B cell (primary cell): ENCODE results near the gene TCF7L1. TPM values are rescaled to one million over a fixed set of nuclear protein-coding genes. Genes with fewer than 3 reads are reported as not detected.

Experiments used
- ATAC-seq: fragments of 200-7000 bp; cut with Tn5 transposase; one replicate; pipeline ENCODE4 v1.10.0; 2021; ENCODE audit warnings: low read depth, mild to moderate bottlenecking, moderate number of reproducible peaks, moderate library complexity
- CTCF ChIA-PET: fragments of 350-600 bp; sonication (Branson Sonifier 250); formaldehyde crosslinking; loops from one replicate; lab custom pipeline; 2021; ENCODE audit warnings: antibody characterized with exemption, inconsistent platforms; lab: Charles Lee
- POLR2A ChIA-PET: fragments of 350-600 bp; sonication (Branson Sonifier 250); formaldehyde crosslinking; loops from one replicate; lab custom pipeline; 2021; ENCODE audit warnings: antibody characterized with exemption; lab: Charles Lee
- DNase-seq: peaks from one replicate; pipeline ENCODE4 v3.0.0; 2013
- H2AFZ ChIP-seq: 2 replicates; pipeline ENCODE4 v1.6.1; 2012; ENCODE audit warnings: mild to moderate bottlenecking, low read depth, low read length; ENCODE audit not compliant: insufficient read depth, poor library complexity, severe bottlenecking
- H3K27ac ChIP-seq, 2 donors: 1 replicate in 1 of 2; 2 replicates in 1 of 2; pipeline ENCODE4 v1.5.1; 2012 to 2013; ENCODE audit warnings: low read length in 2 of 2, mild to moderate bottlenecking in 2 of 2, moderate library complexity in 1 of 2
- H3K27me3 ChIP-seq, 4 experiments: fragments of 200-600 bp in 1 of 4; sonication (generic) in 1 of 4; replicated peaks in 1 of 4; 1 replicate in 2 of 4; 2 replicates in 2 of 4; pipeline versions ENCODE4 v1.6.1 to v1.7.0; 2013 to 2016; ENCODE audit warnings: low read length in 3 of 4, mild to moderate bottlenecking in 2 of 4, mixed read lengths in 1 of 4, moderate library complexity in 1 of 4; ENCODE audit not compliant: insufficient read depth in 4 of 4, control insufficient read depth in 3 of 4; ENCODE audit errors: control extremely low read depth in 1 of 4
- H3K36me3 ChIP-seq, 2 experiments: replicated peaks in 1 of 2; 1 replicate in 1 of 2; 2 replicates in 1 of 2; pipeline versions ENCODE4 v1.6.1 to v1.7.1; 2013; ENCODE audit warnings: low read length in 1 of 2; ENCODE audit not compliant: insufficient read depth in 2 of 2, control insufficient read depth in 1 of 2; ENCODE audit errors: control extremely low read depth in 1 of 2, extremely low read depth in 1 of 2
- H3K4me1 ChIP-seq, 2 donors: fragments of 200-600 bp in 1 of 2; sonication (generic) in 1 of 2; 1 replicate in 1 of 2; 2 replicates in 1 of 2; pipeline versions ENCODE4 v1.5.1 to v1.6.1; 2013 to 2017; ENCODE audit warnings: low read length in 2 of 2; ENCODE audit not compliant: control insufficient read depth in 2 of 2, insufficient read depth in 2 of 2
- H3K4me2 ChIP-seq: replicated peaks from 2 replicates; pipeline ENCODE3; 2012; ENCODE audit warnings: mild to moderate bottlenecking, low read depth, low read length; ENCODE audit not compliant: poor library complexity, severe bottlenecking
- H3K4me3 ChIP-seq, 5 experiments: fragments of 200-600 bp in 1 of 5; sonication (generic) in 1 of 5; 1 replicate in 3 of 5; 2 replicates in 2 of 5; pipeline versions ENCODE4 v1.5.1 to v1.7.0; 2011 to 2016; ENCODE audit warnings: low read length in 4 of 5, mild to moderate bottlenecking in 4 of 5, low read depth in 2 of 5, control low read depth in 1 of 5, moderate library complexity in 1 of 5; ENCODE audit not compliant: insufficient read depth in 1 of 5; ENCODE audit errors: control extremely low read depth in 1 of 5, extremely low read depth in 1 of 5
- H3K79me2 ChIP-seq: fragments of 200-600 bp; sonication (generic); one replicate; pipeline ENCODE4 v1.6.0; 2016; ENCODE audit warnings: low read length; ENCODE audit not compliant: control insufficient read depth, insufficient read depth
- H3K9ac ChIP-seq: fragments of 200-600 bp; sonication (generic); 2 replicates; pipeline ENCODE4 v1.6.1; 2017; ENCODE audit warnings: mild to moderate bottlenecking, low read length, moderate library complexity
- H3K9me3 ChIP-seq, 3 donors: one replicate each; pipeline versions ENCODE4 v1.6.1 to v1.7.1; 2013; ENCODE audit warnings: low read length in 2 of 3; ENCODE audit not compliant: control insufficient read depth in 2 of 3, insufficient read depth in 1 of 3; ENCODE audit errors: control extremely low read depth in 1 of 3
- H4K20me1 ChIP-seq: 2 replicates; pipeline ENCODE4 v1.6.0; 2012; ENCODE audit warnings: mild to moderate bottlenecking, low read length; ENCODE audit not compliant: insufficient read depth, control insufficient read depth, poor library complexity, severe bottlenecking
- H3K27ac Mint-ChIP-seq: one replicate; pipeline ENCODE4 v1.8.0; 2021; ENCODE audit warnings: mixed read lengths
- H3K27me3 Mint-ChIP-seq: one replicate; pipeline ENCODE4 v1.8.0; 2021; ENCODE audit warnings: mixed read lengths
- H3K4me1 Mint-ChIP-seq: one replicate; pipeline ENCODE4 v1.8.0; 2021; ENCODE audit warnings: mixed read lengths
- H3K4me3 Mint-ChIP-seq: one replicate; pipeline ENCODE4 v1.8.0; 2021; ENCODE audit warnings: mixed read lengths
- H3K9me3 Mint-ChIP-seq: one replicate; pipeline ENCODE4 v1.8.0; 2022; ENCODE audit warnings: mixed read lengths; ENCODE audit not compliant: insufficient read depth
- EZH2 ChIP-seq: IDR thresholded peaks from 2 replicates; pipeline ENCODE4 v1.6.1; 2012; ENCODE audit warnings: borderline replicate concordance, low read depth, mild to moderate bottlenecking, moderate library complexity, low read length; ENCODE audit not compliant: insufficient read depth, poor library complexity, severe bottlenecking
- WGBS: methylation state at CpG from one replicate; pipeline ENCODE4 v1.1.5; 2013; ENCODE audit warnings: missing lambda C conversion rate; ENCODE audit not compliant: insufficient coverage; 5-methylcytosine and 5-hydroxymethylcytosine counted together
- intact Hi-C: fragments of 100-400 bp; cut with micrococcal nuclease; formaldehyde crosslinking; loops from one replicate; pipeline ENCODE4 v1.10.0; 2022
- polyA plus RNA-seq: library from polyadenylated mRNA; depleted of rRNA; stranded (reverse); fragments of >200 nt; gene quantifications from 2 replicates; pipeline ENCODE4 v1.2.3, GENCODE V29; 2012
- total RNA-seq, 2 donors: library from RNA; stranded (reverse); fragments of 120-200 nt in 1 of 2; gene quantifications; 1 replicate in 1 of 2; 2 replicates in 1 of 2; pipeline versions ENCODE4 v1.2.3 to v1.2.4, GENCODE V29; 2013 to 2022
- TF ChIP-seq, protein P1 (sequence below): fragments of 200-600 bp; IDR thresholded peaks from one replicate; pipeline ENCODE4 v1.8.0; 2022; ENCODE audit warnings: antibody characterized with exemption, mild to moderate bottlenecking

Gene TCF7L1
- total and polyA plus RNA-seq, 2 donors (not counting 1 experiment from before 2014, with no cell fraction given): 0.67 to 0.81 TPM

GRCh38 chr2:85344356-85344954, 211.3 kb downstream of the TCF7L1 start:
- H3K4me3 ChIP-seq: no peak overlapping the region
- H3K4me3 Mint-ChIP-seq: no peak overlapping the region
- DNase-seq (no peak), ATAC-seq (no peak)
- no peaks in the 10 kb centered on the region for H3K9me3 Mint-ChIP-seq
- H2AFZ ChIP-seq: no peak overlapping the region
- no peaks in the 10 kb centered on the region for H3K9me3 ChIP-seq
- TF ChIP-seq, protein P1, sequence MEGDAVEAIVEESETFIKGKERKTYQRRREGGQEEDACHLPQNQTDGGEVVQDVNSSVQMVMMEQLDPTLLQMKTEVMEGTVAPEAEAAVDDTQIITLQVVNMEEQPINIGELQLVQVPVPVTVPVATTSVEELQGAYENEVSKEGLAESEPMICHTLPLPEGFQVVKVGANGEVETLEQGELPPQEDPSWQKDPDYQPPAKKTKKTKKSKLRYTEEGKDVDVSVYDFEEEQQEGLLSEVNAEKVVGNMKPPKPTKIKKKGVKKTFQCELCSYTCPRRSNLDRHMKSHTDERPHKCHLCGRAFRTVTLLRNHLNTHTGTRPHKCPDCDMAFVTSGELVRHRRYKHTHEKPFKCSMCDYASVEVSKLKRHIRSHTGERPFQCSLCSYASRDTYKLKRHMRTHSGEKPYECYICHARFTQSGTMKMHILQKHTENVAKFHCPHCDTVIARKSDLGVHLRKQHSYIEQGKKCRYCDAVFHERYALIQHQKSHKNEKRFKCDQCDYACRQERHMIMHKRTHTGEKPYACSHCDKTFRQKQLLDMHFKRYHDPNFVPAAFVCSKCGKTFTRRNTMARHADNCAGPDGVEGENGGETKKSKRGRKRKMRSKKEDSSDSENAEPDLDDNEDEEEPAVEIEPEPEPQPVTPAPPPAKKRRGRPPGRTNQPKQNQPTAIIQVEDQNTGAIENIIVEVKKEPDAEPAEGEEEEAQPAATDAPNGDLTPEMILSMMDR: no peak
- no peak for TF ChIP-seq EZH2
- WGBS: 87% methylated on average over 6 of the region's 14 CpGs
- H3K27ac ChIP-seq: no peak overlapping the region
- no peak overlapping the region for H3K9ac ChIP-seq
- H3K4me2 ChIP-seq: no peak overlapping the region
- intact Hi-C loops: no loop called here
- no peaks in the 10 kb centered on the region for H3K79me2 ChIP-seq
- no peaks in the 10 kb centered on the region for H3K27me3 ChIP-seq
- no peaks in the 10 kb centered on the region for H3K4me1 ChIP-seq
- POLR2A ChIA-PET: no interaction called here
- H4K20me1 ChIP-seq: no peaks in the 10 kb centered on the region
- H3K36me3 ChIP-seq: peaks cover 0 to 24% of the 10 kb centered on the region in 2 experiments
- CTCF ChIA-PET: no interaction called here
- no peaks in the 10 kb centered on the region for H3K4me1 Mint-ChIP-seq
- H3K27me3 Mint-ChIP-seq: no peaks in the 10 kb centered on the region
- H3K27ac Mint-ChIP-seq: no peak overlapping the region

- Histone ChIP-seq H3K9me3 (no peaks in the 10 kb centered on the region), H3K27ac (no peak overlapping the region), H3K36me3 (peaks cover 0 to 38% of the 10 kb centered on the region in 2 experiments), H3K27me3 (no peaks in the 10 kb centered on the region), H3K9ac (no peak overlapping the region), H2AFZ (no peak overlapping the region), H4K20me1 (no peaks in the 10 kb centered on the region), H3K4me1 (no peaks in the 10 kb centered on the region), H3K79me2 (peaks cover 7% of the 10 kb centered on the region), H3K4me2 (no peak overlapping the region), H3K4me3 (no peak overlapping the region)
- no peaks in the 10 kb centered on the region for H3K9me3 Mint-ChIP-seq
- POLR2A ChIA-PET: no interaction called here
- TF ChIP-seq, protein P1: no peak
- no peak for TF ChIP-seq EZH2
- DNase-seq (no peak), ATAC-seq (no peak)
- H3K4me3 Mint-ChIP-seq: no peak overlapping the region
- intact Hi-C loops: no loop called here
- WGBS: 100% methylated on average over 1 of the region's 3 CpGs
- H3K4me1 Mint-ChIP-seq: peaks cover under 1% of the 10 kb centered on the region
- CTCF ChIA-PET: no interaction called here
- no peak overlapping the region for H3K27ac Mint-ChIP-seq
- H3K27me3 Mint-ChIP-seq: no peaks in the 10 kb centered on the region
These were observed 214.4 kb downstream of the TCF7L1 start for GRCh38 chr2:85347599-85347998.
